Right renal pelvis (tissue), 4 donors: ENCODE data around the gene MTIF3. TPM values are rescaled to one million over a fixed set of nuclear protein-coding genes. Genes with fewer than 3 reads are reported as not detected.

Experiments used
- DNase-seq, 4 donors: peaks; one replicate each; pipeline ENCODE4 v3.0.0-alpha.2; 2013; ENCODE audit warnings: low read depth in 4 of 4, low spot score in 3 of 4, missing footprints in 1 of 4
- polyA plus RNA-seq, 4 donors: library from polyadenylated mRNA; unstranded; fragments of 120-200 nt; gene quantifications; one replicate each; pipeline ENCODE4 v1.2.1, GENCODE V29; 2013; ENCODE audit not compliant: insufficient read length in 4 of 4

Gene MTIF3
- polyA plus RNA-seq, 4 donors = 66.1 to 82.4 (median 76.8) TPM

- no peak for DNase-seq
These were observed 11.7 kb upstream of the MTIF3 start for GRCh38 chr13:27461940-27462584.

DNA sequence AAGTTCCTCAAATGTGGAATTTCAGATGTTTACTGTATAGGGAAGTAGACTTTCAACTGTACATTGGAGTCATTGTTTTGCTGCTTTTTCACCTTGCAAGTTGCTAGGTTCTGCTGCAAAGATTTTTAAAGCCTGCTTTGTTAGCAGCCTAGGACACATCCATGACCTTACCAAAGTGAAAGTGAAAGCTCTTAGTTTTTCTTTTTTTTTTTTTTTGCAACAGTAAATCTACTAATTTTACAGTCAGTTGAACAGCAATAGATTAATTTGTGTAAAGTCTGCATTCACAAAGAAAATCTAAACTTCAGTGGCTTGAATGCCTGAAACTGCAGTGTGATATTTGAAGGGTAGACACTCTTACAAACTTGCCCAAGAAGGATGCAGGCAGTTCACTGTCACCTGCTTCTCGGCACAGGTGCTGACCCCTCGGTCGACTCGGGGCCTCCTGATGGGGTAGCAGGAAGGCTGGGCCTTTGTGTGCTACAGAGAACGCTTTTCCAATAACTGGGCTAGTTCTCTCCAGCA lies 5.0 kb upstream of the MTIF3 start:
- no peak for DNase-seq

GRCh38 chr13:27450921-27451471 lies 632 bp upstream of the MTIF3 start:
- DNase-seq = peak in 2 of 4 donors; percentile 37 to 59

- DNase-seq = no peak
These were observed 1.2 kb downstream of the MTIF3 start for GRCh38 chr13:27449081-27449603.

DNA sequence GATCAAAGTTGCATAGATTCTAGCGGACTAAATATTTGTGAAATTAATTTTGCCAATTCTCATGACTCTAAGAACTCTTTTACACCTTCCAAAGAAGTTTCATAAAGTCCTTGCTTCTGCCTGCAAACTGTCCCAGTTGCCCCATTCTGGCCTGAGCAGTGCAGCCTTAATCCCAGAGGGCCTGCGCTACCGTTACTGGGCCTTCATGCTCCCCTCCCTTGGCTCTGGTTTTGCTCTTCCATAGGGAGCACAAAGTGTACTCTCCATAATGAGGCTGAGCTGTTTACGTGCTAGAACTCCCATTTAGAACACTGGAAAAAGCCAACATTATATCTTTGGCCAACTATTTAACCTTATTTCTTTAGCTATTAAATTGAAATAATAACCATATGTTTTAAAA lies 2.1 kb downstream of the MTIF3 start:
- DNase-seq = no peak

DNA sequence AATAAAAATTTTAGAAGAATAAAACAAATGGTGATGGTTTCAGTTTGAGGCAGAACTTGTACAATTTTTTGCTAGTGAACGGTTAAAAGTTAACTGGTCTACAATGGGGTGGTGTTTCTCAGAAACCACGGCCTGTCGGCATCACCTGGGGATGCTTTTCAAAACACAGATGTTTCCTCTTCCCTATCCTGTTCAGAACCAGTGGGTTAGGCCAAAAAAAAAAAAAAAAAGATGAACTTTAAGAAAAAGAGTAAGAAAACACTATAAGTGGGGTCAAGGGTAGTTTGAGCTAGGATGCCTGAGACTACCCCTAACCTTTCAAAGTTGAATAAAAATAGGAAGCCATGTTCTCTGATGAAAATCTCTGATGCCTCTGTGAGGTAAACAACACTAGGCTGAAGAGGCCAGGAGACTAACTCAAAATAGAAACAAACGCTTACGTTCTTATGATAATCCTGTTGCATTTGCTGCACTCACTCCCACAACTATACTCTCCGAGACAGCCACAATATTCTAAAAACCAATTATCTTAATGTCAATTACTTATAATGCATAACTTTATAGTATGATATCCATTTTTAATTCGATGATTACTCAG lies 3.3 kb downstream of the MTIF3 start:
- DNase-seq = no peak

- no peak for DNase-seq
These were observed 7.6 kb downstream of the MTIF3 start for GRCh38 chr13:27442797-27443196.

DNA sequence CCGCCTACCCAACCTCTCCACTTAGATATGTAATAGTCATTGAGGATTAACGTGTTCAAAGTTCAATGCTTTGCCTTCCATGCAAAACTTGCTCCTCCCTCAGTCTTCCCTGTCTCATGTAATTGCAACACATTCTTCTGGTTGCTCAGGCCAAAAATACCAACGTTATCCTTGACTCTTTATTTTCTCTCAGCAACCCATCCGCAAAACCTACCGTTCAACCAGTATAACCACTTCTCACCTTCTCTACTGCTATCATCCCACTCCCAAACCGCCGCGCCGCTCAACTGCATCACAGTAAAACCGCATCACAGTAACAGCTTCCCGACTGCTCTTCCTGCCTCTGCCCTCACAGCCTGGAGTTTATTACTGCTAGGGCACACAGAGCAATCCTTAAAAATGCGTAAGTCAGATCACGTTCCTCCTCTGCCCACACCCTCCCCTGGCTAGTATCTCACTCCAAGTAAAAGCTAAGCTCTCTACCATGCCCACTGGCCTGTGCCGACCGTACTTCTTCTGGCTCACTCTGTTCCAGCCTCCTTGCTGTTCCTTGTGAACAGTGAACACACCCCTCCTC lies 8.2 kb downstream of the MTIF3 start:
- DNase-seq = no peak

DNA sequence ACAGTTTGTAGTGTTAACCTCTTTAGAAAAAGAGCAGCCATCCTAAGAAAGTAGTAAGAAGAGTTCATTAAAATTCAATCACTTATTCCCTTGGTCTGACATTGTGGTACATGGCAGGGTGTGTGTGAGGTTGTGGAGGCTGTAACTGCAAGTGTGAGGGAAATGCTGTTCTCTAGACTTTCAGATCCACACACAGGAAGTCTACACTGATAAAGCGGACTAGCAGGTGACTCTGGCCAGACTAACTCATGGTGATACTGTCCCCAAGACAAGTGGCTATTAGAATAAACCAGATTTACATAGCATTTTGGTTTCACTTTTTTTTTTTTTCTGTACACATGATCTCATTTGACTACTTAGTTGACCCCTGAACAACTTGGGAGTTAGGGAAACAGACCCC lies 10.0 kb downstream of the MTIF3 start:
- no peak for DNase-seq

- no peak for DNase-seq
These were observed 13.2 kb downstream of the MTIF3 start for GRCh38 chr13:27437126-27437525.

GRCh38 chr13:27432611-27433210 lies 17.7 kb downstream of the MTIF3 start:
- no peak for DNase-seq

GRCh38 chr13:27432180-27432579 lies 18.2 kb downstream of the MTIF3 start:
- DNase-seq = no peak

- no peak for DNase-seq
These were observed 22.2 kb downstream of the MTIF3 start for GRCh38 chr13:27428160-27428559.

DNA sequence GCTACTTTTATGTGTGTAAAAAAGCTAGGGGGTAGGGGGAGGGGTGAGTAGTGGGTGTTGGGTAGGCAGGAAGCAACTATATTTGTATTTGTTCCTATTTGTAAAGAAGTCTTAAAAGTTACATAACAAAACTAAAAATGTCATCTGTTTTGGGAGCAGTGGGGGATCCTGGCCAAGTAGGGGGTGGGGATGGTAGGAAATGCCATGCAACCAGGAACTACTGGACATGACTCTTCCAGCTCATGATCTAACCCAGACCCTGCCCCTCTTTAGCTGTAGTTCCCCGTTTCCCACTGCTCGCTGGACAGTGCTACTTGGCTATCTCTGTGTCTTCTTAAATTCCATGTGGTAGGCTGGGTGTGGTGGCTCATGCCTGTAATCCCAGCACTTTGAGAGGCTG lies 22.7 kb downstream of the MTIF3 start:
- DNase-seq = no peak

DNA sequence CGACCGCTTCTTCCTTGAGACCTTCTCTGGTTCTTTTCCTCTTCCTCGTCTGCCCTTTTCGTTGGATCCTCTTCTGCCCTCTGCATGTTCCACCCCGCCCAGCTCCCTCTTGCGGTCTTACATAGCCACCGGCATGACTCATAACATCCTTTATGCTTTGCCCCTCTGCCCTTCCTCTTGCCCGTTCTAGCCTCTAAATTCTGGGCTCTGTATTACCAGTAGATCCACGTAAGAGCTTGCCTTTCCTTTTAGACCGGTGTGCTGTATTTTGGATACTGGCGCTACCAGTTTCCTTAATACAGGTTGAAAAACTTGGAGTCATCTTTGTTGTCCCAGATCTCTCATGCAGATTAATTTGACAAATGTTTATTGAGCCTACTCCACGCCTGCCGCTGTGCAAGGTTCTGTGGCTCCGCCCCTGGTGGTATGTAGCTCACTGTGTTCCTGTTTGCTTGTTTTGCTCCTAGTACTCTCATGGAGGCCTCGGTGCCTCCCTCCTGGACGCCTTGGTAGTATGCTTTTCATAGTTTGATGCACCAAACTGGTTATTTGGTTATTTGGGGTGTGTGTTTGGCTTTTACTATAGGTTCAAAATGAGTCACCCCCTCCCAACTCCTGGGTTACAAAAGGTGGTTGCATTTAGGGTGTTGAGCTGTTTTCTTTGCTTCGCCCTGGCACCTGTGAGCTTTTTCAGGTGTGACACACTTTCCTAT lies 24.3 kb downstream of the MTIF3 start:
- DNase-seq = no peak

DNA sequence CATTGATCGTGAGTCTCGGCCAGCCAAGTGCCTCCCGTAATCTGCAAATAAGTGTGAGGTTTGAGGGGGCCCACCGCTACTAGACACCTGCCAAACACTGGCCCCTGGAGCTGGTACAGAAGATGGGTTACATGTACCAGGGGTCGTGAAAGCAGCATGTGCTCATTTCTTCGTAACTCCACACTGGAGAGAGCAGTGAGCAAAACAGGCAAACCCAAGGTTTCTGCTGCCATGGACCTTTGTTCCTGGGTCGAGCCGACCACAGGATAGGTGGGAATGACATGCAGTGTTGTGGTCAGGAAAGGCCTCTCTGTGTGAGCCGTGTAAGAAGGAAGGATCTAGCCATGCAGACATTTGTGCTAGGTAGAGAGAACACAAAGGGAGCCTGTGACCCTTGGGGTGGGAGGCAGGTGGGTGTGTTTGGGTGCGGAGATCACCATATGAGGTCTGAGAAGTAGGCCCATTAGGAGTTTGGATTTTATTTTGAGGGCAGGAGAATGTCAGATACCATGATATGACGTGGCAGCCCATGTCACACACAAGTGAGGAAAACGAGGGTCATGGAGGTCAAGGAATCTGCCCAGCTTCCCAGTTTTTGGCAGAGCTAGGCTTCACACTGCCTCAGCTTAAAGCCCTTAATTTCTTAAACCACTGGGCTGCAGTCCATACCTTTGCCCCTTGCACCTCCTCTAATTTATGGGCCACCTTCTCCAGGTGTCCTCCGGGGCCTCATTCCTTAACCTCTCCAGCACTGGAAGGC lies 25.0 kb downstream of the MTIF3 start:
- DNase-seq = no peak

DNA sequence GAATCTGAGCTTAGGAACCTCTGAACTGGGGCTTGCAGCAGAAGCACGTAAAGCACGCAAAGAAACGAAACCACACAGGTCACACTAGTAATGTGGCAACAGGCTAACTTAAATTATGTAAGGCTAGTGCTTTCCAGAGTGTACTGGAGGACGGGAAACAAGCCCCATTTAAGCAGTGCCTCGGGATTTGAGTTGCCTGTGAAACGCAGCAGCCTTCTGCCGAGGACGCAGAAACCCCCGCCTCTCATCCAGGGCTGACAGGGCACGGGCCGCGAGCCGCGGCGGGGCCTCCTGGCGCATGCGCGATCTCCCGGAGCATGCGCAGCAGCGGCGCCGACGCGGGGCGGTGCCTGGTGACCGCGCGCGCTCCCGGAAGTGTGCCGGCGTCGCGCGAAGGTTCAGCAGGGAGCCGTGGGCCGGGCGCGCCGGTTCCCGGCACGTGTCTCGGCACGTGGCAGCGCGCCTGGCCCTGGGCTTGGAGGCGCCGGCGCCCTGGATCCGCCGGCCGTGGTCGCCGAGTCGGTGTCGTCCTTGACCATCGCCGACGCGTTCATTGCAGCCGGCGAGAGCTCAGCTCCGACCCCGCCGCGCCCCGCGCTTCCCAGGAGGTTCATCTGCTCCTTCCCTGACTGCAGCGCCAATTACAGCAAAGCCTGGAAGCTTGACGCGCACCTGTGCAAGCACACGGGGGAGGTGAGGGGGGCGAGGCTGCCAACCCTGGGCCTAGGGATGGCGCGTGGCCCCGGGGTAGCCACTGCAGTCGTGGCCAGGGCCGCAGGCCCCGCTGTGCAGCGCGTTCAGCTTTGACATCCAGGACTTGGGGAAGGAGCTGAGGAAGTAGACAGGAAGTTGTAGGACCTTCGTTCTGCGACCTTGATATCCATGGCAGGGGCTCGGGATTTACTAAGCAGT lies 25.9 kb downstream of the MTIF3 start, which contains the start of gene GTF3A:
TSS of gene GTF3A (plus strand) at position 374 of the 912 bp plus-strand sequence.
- peak; percentile 77 to 89 (median 82) for DNase-seq

DNA sequence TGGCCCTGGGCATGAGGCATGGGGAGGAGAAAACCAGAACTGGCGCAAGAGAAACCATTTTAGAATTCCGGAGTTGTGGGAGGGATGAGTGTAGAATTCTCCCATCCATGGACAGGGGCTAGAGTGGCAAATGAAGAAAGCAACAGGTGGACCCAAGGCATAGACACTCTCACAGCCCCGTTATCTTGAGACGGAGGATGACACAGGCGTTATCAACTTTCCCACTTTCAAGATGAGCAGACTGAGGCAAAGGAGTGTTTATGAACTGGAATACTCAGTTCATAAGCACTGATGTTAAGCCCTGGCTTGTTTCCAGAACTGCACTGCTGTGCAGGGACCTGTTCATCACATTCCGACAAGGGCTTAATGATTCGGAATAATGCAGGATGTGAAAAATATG lies 27.0 kb downstream of the MTIF3 start:
- DNase-seq = no peak
